Measurements from ENCODE around the gene CENPX. TPM values are rescaled to one million over a fixed set of nuclear protein-coding genes. Genes with fewer than 3 reads are reported as not detected.

The CENPX gene
- total RNA-seq, 1 experiment from 2014 or later = 77.9 TPM

- H2BK120ac ChIP-seq (ENCODE audit: low read depth, low read length, poor library complexity, severe bottlenecking) = no peak within 1 kb of the TSS
- Mint-ChIP-seq H3K27ac (peak within 1 kb of the TSS in 2 of 3 experiments; percentile 86 to 91; a peak in 3 of 7 replicates), H3K4me3 (peak within 1 kb of the TSS; percentile 74 to 83), H3K4me1 (peaks cover 17 to 33% of the 10 kb centered on the region in 2 experiments), H3K27me3 (ENCODE audit: low read depth) (peaks cover 14% of the 10 kb centered on the region), H3K9me3 (no peaks in the 10 kb centered on the region; a peak in 2 of 5 replicates), H3K36me3 (ENCODE audit: insufficient read depth in 1 of 3, low read depth in 3 of 3) (peaks cover 8 to 16% (median 12%) of the 10 kb centered on the region in 3 experiments; a peak in 6 of 7 replicates)
- H4K91ac ChIP-seq (ENCODE audit: insufficient read length, low read depth, low read length) = no peak within 1 kb of the TSS
- no CpG with 5 or more reads among the region's 92 CpGs for WGBS (ENCODE audit: extremely low coverage, insufficient read length, low lambda C conversion rate)
- no peak within 1 kb of the TSS for H3K14ac ChIP-seq (ENCODE audit: insufficient read depth, low read length)
- no peaks in the 10 kb centered on the region for H3K79me2 ChIP-seq (ENCODE audit: insufficient read depth, low read length)
- H3K79me1 ChIP-seq (ENCODE audit: insufficient read depth, low read depth, low read length, poor library complexity, severe bottlenecking) = no peaks in the 10 kb centered on the region
- no peak within 1 kb of the TSS for H3K9ac ChIP-seq (ENCODE audit: extremely low read depth, insufficient read length, low read length)
- H4K5ac ChIP-seq (ENCODE audit: insufficient read length, low read depth, low read length) = no peak within 1 kb of the TSS
- peak; percentile 89 for TF ChIP-seq CTCF (conservative IDR thresholded peaks at IDR 0.05)
- no peak within 1 kb of the TSS for H2BK15ac ChIP-seq (ENCODE audit: low read depth, low read length)
- H2BK5ac ChIP-seq (ENCODE audit: insufficient read length, low read length) = no peak within 1 kb of the TSS
- H3K18ac ChIP-seq (ENCODE audit: insufficient read length, low read depth, low read length) = peak within 1 kb of the TSS; percentile 48
- H3K23ac ChIP-seq (ENCODE audit: insufficient read length, low read depth, low read length) = no peak within 1 kb of the TSS
- no peak within 1 kb of the TSS for H2BK20ac ChIP-seq (ENCODE audit: low read depth, low read length, poor library complexity, severe bottlenecking)
- H4K20me1 ChIP-seq (ENCODE audit: control insufficient read depth, insufficient read depth, insufficient read length) = no peaks in the 10 kb centered on the region
- peak within 1 kb of the TSS; percentile 37 for H3K4me2 ChIP-seq (ENCODE audit: insufficient read depth, insufficient read length, low read length)
- no peaks in the 10 kb centered on the region for H3K9me3 ChIP-seq (ENCODE audit: control insufficient read depth, low read depth, low read length)
- no peak within 1 kb of the TSS for H3T11ph ChIP-seq (ENCODE audit: low read length)
- no peak within 1 kb of the TSS for H3K4ac ChIP-seq (ENCODE audit: low read depth, low read length)
- no peak within 1 kb of the TSS for H2AFZ ChIP-seq (ENCODE audit: low read length)
- H3K56ac ChIP-seq (ENCODE audit: insufficient read length, low read depth, low read length) = no peak within 1 kb of the TSS
- no peak within 1 kb of the TSS for H3K27ac ChIP-seq (ENCODE audit: insufficient read length, low read depth, low read length)
- no peaks in the 10 kb centered on the region; the same call in 1 of the 2 replicates for H3K27me3 ChIP-seq (ENCODE audit: insufficient read depth, low read length)
- H3K4me1 ChIP-seq (ENCODE audit: insufficient read depth, low read length) = no peaks in the 10 kb centered on the region
- H3K23me2 ChIP-seq (ENCODE audit: insufficient read length, low read depth, low read length, poor library complexity, severe bottlenecking) = peaks cover 4% of the 10 kb centered on the region
- H4K8ac ChIP-seq (replicated peaks; ENCODE audit: insufficient read length, low read depth, low read length) = no peak within 1 kb of the TSS
- H2BK12ac ChIP-seq (ENCODE audit: insufficient read length, low read depth, low read length) = no peak within 1 kb of the TSS
- H2AK5ac ChIP-seq (ENCODE audit: insufficient read length, low read length) = no peak within 1 kb of the TSS
- DNase-seq = peak; percentile 100
Measured at GRCh38 chr17:82037092-82037888, 14.6 kb upstream of the CENPX start, which contains the start of gene DCXR. Gene DCXR (minus strand): TSS chr17:82037697. CDS start chr17:82037682, 15 bp downstream.

Measured in H9 (cell line).